ENCODE measurements around the gene NPY2R.

The NPY2R gene

DNA sequence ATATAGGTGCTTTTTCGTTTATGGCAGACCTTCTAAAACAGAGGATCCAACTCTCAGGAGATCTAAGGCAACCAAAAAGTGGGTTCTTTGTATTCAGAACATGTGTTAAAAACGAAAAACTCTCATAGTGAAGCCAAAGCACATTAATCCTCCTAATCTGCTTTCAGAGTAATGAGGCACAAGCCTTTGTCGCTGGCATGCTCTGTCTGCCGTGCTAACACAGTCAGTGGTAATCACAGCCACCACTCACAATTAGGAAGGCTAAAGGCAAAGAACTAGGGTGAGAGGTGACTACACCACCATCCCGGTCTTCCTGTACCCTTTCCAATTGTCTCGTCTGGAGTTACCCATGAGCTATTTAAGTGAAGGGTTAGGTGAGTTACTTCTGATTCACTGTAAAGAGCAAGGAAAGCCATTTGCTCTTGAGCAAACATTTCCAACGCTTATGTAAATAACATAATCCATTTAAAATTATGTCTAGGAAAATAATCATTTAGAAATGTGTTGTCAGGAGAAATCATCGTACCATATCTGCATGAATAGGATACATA lies 40.7 kb downstream of the NPY2R start:
- DNase-seq = no peak

DNA sequence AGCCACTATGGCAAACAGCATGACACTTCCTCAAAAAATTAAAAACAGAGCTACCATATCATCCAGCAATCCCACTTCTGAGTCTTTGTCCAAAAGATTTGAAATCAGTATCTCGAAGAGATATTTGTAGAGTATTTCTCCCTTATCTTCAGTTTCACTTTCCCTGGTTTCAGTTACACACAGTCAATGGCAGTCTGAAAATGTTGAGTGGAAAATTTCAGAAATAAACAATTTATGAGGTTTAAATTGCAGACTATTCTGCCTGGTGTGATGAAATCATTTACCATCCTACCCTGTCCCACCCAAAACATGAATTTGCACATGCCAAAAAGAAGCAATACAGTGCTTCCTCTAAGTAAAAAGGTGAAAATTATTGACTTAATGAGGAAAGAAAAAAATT lies 43.9 kb downstream of the NPY2R start:
- DNase-seq = no peak

DNA sequence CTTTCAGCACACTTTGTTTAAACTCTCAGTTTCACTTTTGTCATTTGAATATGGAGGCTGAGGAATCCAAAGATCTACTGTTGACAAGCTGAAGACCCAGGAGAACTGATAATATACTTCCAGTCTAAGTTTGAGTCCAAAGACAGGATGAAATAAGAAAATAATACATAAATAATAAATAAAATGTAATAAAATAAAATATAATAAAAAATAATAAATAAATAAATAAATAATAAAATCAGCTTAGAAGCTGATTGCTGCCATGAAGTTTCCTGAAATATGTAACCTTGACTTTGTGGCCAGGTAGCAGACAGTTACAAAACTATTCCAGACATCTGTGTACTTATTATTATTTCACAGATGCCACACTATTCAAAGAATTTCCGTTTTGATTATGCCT lies 55.0 kb downstream of the NPY2R start:
- no peak for DNase-seq

DNA sequence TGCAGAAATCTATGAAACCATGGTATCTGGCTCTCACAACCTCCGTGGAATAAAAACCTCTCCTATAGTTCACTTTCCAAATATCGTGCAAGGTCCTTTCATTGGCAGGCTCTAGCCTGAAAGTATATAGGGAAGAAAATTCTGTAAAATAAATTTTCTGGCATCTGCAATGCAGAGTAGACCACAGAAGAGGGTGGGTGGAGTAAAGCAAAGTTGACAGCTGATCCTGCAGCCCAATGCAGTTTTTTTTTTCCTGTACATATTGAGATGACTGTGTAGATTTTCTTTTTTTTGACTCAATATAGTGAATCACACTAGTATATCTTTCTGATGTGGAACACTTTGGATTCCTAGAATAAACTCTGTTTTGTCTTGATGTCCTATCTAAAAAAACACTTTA lies 56.7 kb downstream of the NPY2R start:
- DNase-seq = no peak
